Stimulated activated CD8-positive, alpha-beta memory T cell treated with anti-CD3 and anti-CD28 coated beads, Interleukin-2, amount 100 ng/mL, for 48 hours (primary cell): ENCODE measurements around the gene RNF126.
"Not testable (repeated sequence)": the region's sequence is repeated elsewhere in the genome, so short reads cannot be mapped to it uniquely, and the experiment has no call there.

ENCODE experiments used
- DNase-seq, 2 donors: peaks; one replicate each; pipeline ENCODE4 v3.0.0-alpha.2; 2020; ENCODE audit warnings: low read depth in 2 of 2

Gene RNF126

DNA sequence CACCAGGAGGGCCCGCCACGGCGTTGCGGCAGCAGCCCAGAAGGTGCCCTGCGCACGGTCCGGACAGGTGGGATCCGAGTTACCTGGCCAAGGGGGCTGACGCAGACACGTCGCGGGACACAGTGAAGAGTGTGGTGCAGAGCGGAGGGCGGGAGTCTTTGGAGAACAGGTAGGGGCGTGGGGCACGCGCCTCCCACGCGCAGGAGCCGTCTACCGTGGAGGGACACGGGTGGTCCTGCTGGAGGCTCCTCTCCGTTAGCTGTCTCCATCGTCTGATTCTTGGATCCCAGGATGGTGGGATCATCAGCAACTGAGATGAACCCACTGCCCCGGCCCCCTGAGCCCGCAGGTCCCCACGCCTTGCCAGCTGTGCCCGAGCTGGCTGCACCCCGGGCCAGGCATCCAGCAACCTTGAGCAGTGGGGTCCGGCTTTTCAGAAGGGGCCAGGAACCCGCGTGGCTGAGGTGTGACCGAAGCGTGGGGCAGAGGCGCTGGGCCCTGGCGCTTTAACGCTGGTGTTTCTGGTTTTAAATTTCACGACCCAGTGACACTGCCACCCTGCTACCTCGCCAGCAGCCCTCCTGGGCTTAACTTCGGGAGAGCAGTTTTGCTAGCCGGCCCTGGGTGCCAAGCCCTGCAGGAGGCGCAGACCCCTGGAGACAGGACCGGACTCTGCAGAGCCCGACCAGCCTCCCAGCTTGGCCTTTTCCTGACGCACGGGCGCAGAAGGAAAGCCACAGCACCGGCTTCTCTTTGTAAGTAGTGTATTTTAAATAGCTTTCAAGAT is 16.0 kb downstream of the RNF126 start:
- no peak for DNase-seq

- DNase-seq: no peak
These were observed 16.9 kb downstream of the RNF126 start for GRCh38 chr19:645912-646778.

GRCh38 chr19:644789-645188 is 18.2 kb downstream of the RNF126 start:
- no peak for DNase-seq

GRCh38 chr19:644363-644762 is 18.7 kb downstream of the RNF126 start:
- no peak for DNase-seq

DNA sequence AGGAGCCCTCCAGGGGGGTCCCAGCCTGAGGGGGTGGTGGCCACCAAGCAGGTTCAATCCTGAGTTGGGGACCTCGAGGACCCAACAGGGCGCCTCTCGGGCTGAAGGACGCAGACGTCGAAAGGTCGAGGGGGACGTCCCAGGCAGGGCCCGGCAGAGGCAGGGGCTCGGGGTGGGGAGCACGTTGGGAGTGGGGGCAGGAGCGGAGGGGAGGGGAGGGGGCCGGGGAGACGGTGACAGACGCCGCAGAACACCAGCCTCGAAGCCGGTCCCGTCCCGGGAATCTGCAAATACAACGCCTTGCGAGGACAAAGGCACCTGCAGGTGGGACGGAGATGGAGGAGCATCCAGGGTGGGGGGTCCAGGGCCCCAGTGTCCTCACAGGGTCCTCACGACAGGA is 19.3 kb downstream of the RNF126 start:
- no peak for DNase-seq

GRCh38 chr19:642767-643727 is 20.0 kb downstream of the RNF126 start:
- DNase-seq: no peak

DNA sequence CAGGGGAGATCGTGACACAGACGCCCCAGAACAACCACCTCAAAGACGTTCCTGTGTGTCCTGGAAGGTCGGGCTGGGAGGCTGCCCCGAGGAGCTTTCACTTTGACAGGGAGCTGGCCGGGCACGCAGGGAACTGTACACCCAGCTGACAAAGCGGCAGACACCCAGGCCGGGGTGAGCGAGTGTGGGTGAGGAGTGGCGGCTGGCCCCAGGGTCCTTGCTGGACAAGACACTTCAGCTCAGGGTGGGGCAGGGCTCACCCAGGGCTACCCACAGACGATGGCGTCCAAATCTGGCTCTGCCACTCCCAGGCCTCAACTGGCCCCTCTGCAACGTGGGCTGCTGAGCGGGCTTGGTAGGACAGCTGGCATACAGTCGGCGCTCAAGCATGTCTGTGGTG is 21.3 kb downstream of the RNF126 start:
- DNase-seq: no peak

DNA sequence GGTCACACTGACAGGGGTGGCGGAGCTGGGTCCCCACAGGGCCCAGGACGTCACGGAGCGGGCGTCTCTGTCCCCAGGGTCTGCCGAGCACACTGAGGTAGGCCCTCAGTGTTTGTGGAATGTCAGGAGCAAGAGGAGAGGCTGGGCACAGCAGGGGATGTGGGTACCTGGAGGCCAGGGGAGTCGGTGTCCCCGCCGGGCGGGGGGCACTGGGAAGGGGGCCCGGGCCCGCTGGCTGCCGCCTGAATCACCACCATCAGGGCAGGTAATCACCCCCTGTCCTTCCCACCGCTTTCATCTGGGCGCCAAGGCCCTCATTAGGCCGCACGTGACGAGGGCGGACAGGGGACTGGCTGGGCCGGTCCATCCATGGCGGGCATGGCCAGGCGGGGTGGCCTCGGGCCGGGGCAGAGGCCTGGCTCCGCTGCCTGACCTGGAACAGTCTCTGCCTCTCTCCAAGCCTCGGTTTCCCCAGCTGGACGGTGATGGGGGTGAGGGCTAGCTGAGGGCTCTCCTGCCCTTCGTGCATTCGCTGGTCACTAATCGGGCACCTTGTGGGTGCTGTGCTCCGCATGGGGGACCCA is 22.3 kb downstream of the RNF126 start:
- DNase-seq: no peak

GRCh38 chr19:640161-640558 is 22.9 kb downstream of the RNF126 start:
- no peak for DNase-seq

GRCh38 chr19:639253-640160 is 23.5 kb downstream of the RNF126 start, which contains the start of gene FGF22:
Gene FGF22 (plus strand): TSS chr19:639879. CDS start chr19:639926, 47 bp downstream.
- DNase-seq: peak; percentile 93 to 96

DNA sequence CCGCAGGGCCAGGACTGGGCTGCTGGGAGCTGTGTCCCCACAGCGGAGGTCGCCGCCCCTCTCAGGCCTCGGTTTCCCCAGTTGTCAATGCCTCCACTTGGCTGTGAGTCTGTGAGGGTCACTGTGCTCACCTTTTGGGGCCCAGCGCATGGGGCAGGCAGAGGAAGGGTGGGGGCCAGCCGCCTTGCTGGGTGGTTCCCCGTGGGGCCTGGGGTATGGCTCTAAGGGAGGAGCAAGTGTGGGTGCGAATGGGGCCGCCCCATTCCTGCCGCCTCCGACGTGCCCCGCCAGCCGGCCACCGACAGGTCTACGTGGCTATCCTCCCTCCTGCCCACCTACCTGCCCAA is 24.1 kb downstream of the RNF126 start:
- no peak for DNase-seq

- no peak for DNase-seq
These were observed 27.9 kb downstream of the RNF126 start for GRCh38 chr19:634975-635652.

DNA sequence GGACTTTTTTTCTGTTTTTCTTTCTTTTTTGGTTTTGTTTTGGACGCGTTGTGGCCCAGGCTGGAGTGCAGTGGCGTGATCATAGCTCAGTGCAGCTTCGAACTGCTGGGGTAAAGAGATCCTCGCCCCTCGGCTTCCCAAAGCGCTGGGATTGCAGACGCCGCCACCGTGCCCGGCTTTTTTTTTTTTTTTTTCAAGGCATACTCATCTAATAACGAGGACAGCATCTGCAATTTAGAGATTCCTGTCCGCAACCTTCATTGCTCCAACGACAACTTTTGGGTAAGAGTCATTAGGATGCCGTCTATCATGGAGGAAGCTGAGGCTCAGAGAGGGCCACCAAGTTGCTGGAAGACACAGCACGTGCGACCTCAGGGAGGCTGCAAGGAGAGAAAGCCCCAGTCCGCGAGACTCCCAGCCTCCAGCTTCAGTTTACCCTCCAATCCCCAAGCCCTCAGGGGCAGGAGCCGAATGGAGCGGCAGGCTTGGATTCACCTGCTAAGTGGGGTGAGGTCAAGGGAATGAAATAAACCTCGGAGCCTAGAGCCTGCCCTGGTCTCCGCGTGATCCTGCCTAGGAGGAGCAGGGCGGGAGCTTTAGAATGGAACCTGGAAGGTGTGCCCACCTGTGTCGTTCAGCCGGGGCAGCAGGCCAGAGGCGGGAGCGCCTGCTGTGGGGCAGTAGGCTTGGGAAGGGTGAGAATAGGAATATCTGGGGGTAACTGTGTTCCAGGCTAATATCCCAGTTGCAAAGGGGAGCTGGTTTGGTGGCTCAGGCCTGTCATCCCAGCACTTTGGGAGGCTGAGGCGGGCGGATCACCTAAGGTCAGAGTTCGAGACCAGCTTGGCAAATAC is 29.0 kb downstream of the RNF126 start:
- no peak for DNase-seq

- peak; percentile 93 to 95 for DNase-seq
These were observed 29.8 kb downstream of the RNF126 start, which contains the start of gene POLRMT for GRCh38 chr19:633068-633785. Gene POLRMT (minus strand): TSS chr19:633537. CDS start chr19:633512, 25 bp downstream.

DNA sequence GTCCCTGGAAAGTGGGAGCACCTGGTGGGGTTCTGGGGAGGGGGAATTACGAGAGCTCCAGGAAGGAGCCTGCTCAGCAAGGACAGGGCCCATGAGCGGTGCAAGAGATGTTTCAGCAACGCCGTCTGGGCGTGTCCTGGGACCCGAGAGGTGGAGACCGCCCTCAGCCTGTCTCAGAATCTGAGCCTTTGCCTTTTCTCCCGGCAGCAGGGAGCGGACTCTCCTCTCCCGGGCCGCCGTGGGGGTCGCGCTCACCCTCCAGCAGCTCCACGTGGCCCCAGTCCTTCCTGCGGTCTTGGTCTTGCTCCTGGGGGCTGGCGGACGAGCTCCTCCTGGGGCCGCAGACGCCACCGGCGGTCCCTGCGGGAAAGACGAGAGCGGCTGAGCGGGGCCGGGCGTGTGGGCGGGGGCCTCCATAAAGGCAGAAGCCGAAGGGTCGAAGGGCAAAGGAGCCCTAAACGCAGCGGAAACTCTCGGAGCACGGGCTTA is 30.4 kb downstream of the RNF126 start:
- DNase-seq: peak; percentile 43 to 47

- no peak for DNase-seq
These were observed 32.9 kb downstream of the RNF126 start for GRCh38 chr19:629961-630714.

- not testable (repeated sequence) for DNase-seq
These were observed 33.5 kb downstream of the RNF126 start for GRCh38 chr19:629515-629914.
